Cardiac muscle cell (in vitro differentiated cells and primary cell): ENCODE data around the gene CRYBG1. TPM values are rescaled to one million over a fixed set of nuclear protein-coding genes. Genes with fewer than 3 reads are reported as not detected.

Experiments used
- DNase-seq, 2 donors: peaks; one replicate each; pipeline versions ENCODE4 v3.0.0 to v3.0.0-alpha.2; 2010 to 2017; ENCODE audit warnings: low read depth in 1 of 2, low spot score in 1 of 2
- H3K27ac ChIP-seq: fragments of 200-600 bp; sonication (generic); 2 replicates; pipeline ENCODE4 v1.5.1; 2016
- H3K27me3 ChIP-seq: fragments of 200-600 bp; sonication (generic); 2 replicates; pipeline ENCODE4 v1.6.0; 2016; ENCODE audit warnings: control low read depth
- H3K36me3 ChIP-seq: fragments of 200-600 bp; sonication (generic); 2 replicates; pipeline ENCODE4 v1.5.1; 2016; ENCODE audit warnings: control low read depth
- H3K4me1 ChIP-seq: fragments of 200-600 bp; sonication (generic); 2 replicates; pipeline ENCODE4 v1.8.1; 2017; ENCODE audit warnings: low read depth, mild to moderate bottlenecking, mixed run types
- H3K4me3 ChIP-seq: fragments of 200-600 bp; sonication (generic); 2 replicates; pipeline ENCODE4 v1.5.1; 2016; ENCODE audit warnings: mild to moderate bottlenecking
- H3K9me3 ChIP-seq: fragments of 200-600 bp; sonication (generic); 2 replicates; pipeline ENCODE4 v1.5.1; 2017; ENCODE audit warnings: low read depth, mild to moderate bottlenecking, control low read depth
- CTCF ChIP-seq: IDR thresholded peaks from 2 replicates; pipeline ENCODE4 v1.5.1; 2012; ENCODE audit warnings: low read depth, mild to moderate bottlenecking, low read length
- polyA plus RNA-seq: library from polyadenylated mRNA; unstranded; fragments of >200 nt; fragmentation: Nextera tagmentation; extraction: Ambion mirVana; gene quantifications from 2 replicates; pipeline ENCODE4 v1.2.1, GENCODE V29; 2016
- total RNA-seq: library from RNA; depleted of rRNA; stranded (reverse); fragments of >200 nt; gene quantifications from 2 replicates; pipeline ENCODE4 v1.2.3, GENCODE V29; 2016

Gene CRYBG1
- total and polyA plus RNA-seq, 2 experiments from 2014 or later, result 0.22 TPM; not detected in 1

- no peak for TF ChIP-seq CTCF
- no peak for DNase-seq
- Histone ChIP-seq H3K27ac (no peak overlapping the region), H3K36me3 (no peaks in the 10 kb centered on the region), H3K9me3 (no peaks in the 10 kb centered on the region), H3K27me3 (no peaks in the 10 kb centered on the region), H3K4me1 (no peaks in the 10 kb centered on the region), H3K4me3 (no peak overlapping the region)
Observed at GRCh38 chr6:106490030-106490429, 129.5 kb downstream of the CRYBG1 start.

GRCh38 chr6:106490436-106490835, 129.9 kb downstream of the CRYBG1 start:
- H3K4me3 ChIP-seq, result no peak overlapping the region
- no peaks in the 10 kb centered on the region for H3K27me3 ChIP-seq
- TF ChIP-seq CTCF, result no peak
- DNase-seq, result no peak
- no peaks in the 10 kb centered on the region for H3K9me3 ChIP-seq
- H3K27ac ChIP-seq, result no peak overlapping the region
- H3K36me3 ChIP-seq, result no peaks in the 10 kb centered on the region
- H3K4me1 ChIP-seq, result no peaks in the 10 kb centered on the region

- TF ChIP-seq CTCF, result no peak
Observed at GRCh38 chr6:106490974-106491373, 130.5 kb downstream of the CRYBG1 start.

GRCh38 chr6:106495014-106495413, 134.5 kb downstream of the CRYBG1 start:
- no peak for TF ChIP-seq CTCF
- Histone ChIP-seq H3K36me3 (no peaks in the 10 kb centered on the region), H3K9me3 (no peaks in the 10 kb centered on the region), H3K27me3 (no peaks in the 10 kb centered on the region), H3K4me3 (no peak overlapping the region), H3K27ac (no peak overlapping the region), H3K4me1 (no peaks in the 10 kb centered on the region)
- DNase-seq, result no peak

More at GRCh38 chr6:106490974-106491373, 130.5 kb downstream of the CRYBG1 start:
- Histone ChIP-seq H3K4me3 (no peak overlapping the region), H3K27me3 (no peaks in the 10 kb centered on the region), H3K36me3 (no peaks in the 10 kb centered on the region), H3K4me1 (no peaks in the 10 kb centered on the region), H3K27ac (no peak overlapping the region), H3K9me3 (no peaks in the 10 kb centered on the region)
- no peak for DNase-seq

DNA sequence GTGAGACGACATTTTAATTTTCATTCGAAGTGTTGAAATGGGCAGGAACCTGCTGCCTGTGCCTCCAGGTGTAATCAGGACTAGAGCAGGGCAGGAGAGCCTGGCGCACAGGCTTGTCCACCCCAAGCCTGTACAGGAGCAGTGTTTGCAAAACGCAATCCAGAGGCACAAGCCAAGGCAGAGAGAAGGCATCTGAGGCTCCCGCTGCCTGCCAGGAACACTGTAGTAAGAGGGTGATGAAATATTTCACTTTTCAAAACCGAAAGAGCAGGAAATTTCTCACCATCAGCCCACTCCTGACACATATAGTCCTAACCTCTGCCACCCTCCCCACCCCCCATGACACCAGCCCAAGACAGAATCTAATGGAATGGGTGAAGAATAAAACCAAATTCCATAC, 136.3 kb downstream of the CRYBG1 start:
- no peak overlapping the region for H3K27ac ChIP-seq
- no peaks in the 10 kb centered on the region for H3K4me1 ChIP-seq
- H3K9me3 ChIP-seq, result no peaks in the 10 kb centered on the region
- no peaks in the 10 kb centered on the region for H3K27me3 ChIP-seq
- no peak overlapping the region for H3K4me3 ChIP-seq
- no peak for DNase-seq
- TF ChIP-seq CTCF, result no peak
- H3K36me3 ChIP-seq, result no peaks in the 10 kb centered on the region

DNA sequence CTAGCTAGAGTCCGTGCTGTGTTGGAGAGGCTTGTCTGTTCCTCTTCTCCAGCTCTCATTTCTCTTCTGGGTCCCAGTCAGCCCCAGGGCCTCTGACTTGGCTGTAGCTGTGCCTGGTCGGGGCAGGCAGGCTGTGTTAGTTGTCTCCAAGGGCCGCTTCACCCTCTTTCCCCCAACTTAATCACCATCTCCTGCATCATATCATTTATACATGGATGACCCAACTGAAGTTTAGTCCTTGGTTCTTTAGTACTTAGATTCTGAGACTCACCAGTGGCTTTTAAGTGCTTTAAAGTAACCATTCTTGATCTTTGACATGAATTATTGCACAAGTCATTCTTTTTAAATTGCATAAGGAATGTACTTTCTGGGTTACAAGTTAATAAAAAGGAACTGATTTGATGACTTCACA, 141.4 kb downstream of the CRYBG1 start:
- no peak overlapping the region for H3K27ac ChIP-seq
- DNase-seq, result no peak
- no peaks in the 10 kb centered on the region for H3K36me3 ChIP-seq
- H3K27me3 ChIP-seq, result peaks cover 10% of the 10 kb centered on the region
- TF ChIP-seq CTCF, result no peak
- H3K9me3 ChIP-seq, result no peaks in the 10 kb centered on the region
- H3K4me3 ChIP-seq, result no peak overlapping the region
- no peaks in the 10 kb centered on the region for H3K4me1 ChIP-seq
